T47D (cell line): Measurements from ENCODE around the gene ZNF563.

Source experiments
- DNase-seq, 2 experiments: peaks; one replicate each; pipeline versions ENCODE4 v3.0.0 to v3.0.0-alpha.2; 2011 to 2012; ENCODE audit warnings: low read depth in 1 of 2, low spot score in 1 of 2
- JUND ChIP-seq: IDR thresholded peaks from 2 replicates; pipeline ENCODE4 v1.6.1; 2012; ENCODE audit warnings: low read depth
- in situ Hi-C: cut with HindIII; loops from 2 replicates; pipeline ENCODE4 v1.10.0; 2016; ENCODE audit warnings: low sequenced_read_pairs, low pct_unique_long_range_greater_than_20kb

Gene ZNF563

GRCh38 chr19:12284226-12284625 is 49.2 kb downstream of the ZNF563 start:
- no peak for TF ChIP-seq JUND
- in situ Hi-C loops = no loop called here
- DNase-seq = no peak

GRCh38 chr19:12278713-12279112 is 54.7 kb downstream of the ZNF563 start:
- DNase-seq = no peak
- in situ Hi-C loops = no loop called here
- TF ChIP-seq JUND = no peak

GRCh38 chr19:12272980-12273901 is 60.2 kb downstream of the ZNF563 start:
- in situ Hi-C loops = no loop called here
- DNase-seq = no peak
- no peak for TF ChIP-seq JUND

- in situ Hi-C loops = no loop called here
- TF ChIP-seq JUND = no peak
- no peak for DNase-seq
These were observed 61.0 kb downstream of the ZNF563 start for GRCh38 chr19:12272386-12272785.

GRCh38 chr19:12270854-12271253 is 62.6 kb downstream of the ZNF563 start:
- in situ Hi-C loops = no loop called here
- TF ChIP-seq JUND = no peak
- no peak for DNase-seq
